Progenitor cell of endocrine pancreas (in vitro differentiated cells): Measurements from ENCODE around the gene FRMD4A. TPM values are rescaled to one million over a fixed set of nuclear protein-coding genes. Genes with fewer than 3 reads are reported as not detected.

Experiments used
- DNase-seq: peaks from one replicate; pipeline ENCODE4 v3.0.0; 2021; ENCODE audit warnings: low spot score; ENCODE audit not compliant: unreplicated experiment
- H3K27ac Mint-ChIP-seq: 2 replicates; pipeline ENCODE4 v1.8.0; 2021; ENCODE audit warnings: mild to moderate bottlenecking, moderate library complexity, mixed read lengths
- H3K27me3 Mint-ChIP-seq: 2 replicates; pipeline ENCODE4 v1.8.0; 2021; ENCODE audit warnings: mixed read lengths
- H3K36me3 Mint-ChIP-seq: 2 replicates; pipeline ENCODE4 v1.8.0; 2022; ENCODE audit warnings: mixed read lengths; ENCODE audit not compliant: insufficient read depth
- H3K4me1 Mint-ChIP-seq: 2 replicates; pipeline ENCODE4 v1.8.0; 2021; ENCODE audit warnings: low read depth, mixed read lengths
- H3K4me3 Mint-ChIP-seq: 2 replicates; pipeline ENCODE4 v1.8.0; 2021; ENCODE audit warnings: low read depth, mild to moderate bottlenecking, moderate library complexity, mixed read lengths
- H3K9me3 Mint-ChIP-seq: 2 replicates; pipeline ENCODE4 v1.8.0; 2021; ENCODE audit warnings: low read depth, mixed read lengths
- CTCF ChIP-seq: fragments of 200-600 bp; sonication (generic); IDR thresholded peaks from one replicate; pipeline ENCODE4 v1.5.0; 2021; ENCODE audit warnings: antibody characterized with exemption, mild to moderate bottlenecking; ENCODE audit not compliant: unreplicated experiment
- total RNA-seq: library from RNA; stranded (reverse); gene quantifications from 2 replicates; pipeline ENCODE4 v1.2.1, GENCODE V29; 2021

FRMD4A gene
- total RNA-seq, 1 donor from 2014 or later: 42.2 TPM

- H3K9me3 Mint-ChIP-seq: peaks cover 12% of the 10 kb centered on the region
- H3K4me1 Mint-ChIP-seq: no peaks in the 10 kb centered on the region
- DNase-seq: no peak
- peaks cover 4% of the 10 kb centered on the region for H3K27me3 Mint-ChIP-seq
- H3K36me3 Mint-ChIP-seq: no peaks in the 10 kb centered on the region
- TF ChIP-seq CTCF: no peak
- no peak overlapping the region for H3K27ac Mint-ChIP-seq
- H3K4me3 Mint-ChIP-seq: no peak overlapping the region
Measured at GRCh38 chr10:14254368-14254767, 76.4 kb downstream of the FRMD4A start.

- Mint-ChIP-seq H3K27me3 (peaks cover 4% of the 10 kb centered on the region), H3K27ac (peak overlapping the region; percentile 6), H3K36me3 (no peaks in the 10 kb centered on the region), H3K4me3 (no peak overlapping the region), H3K4me1 (no peaks in the 10 kb centered on the region), H3K9me3 (peaks cover 12% of the 10 kb centered on the region)
- no peak for TF ChIP-seq CTCF
- DNase-seq: no peak
Measured at GRCh38 chr10:14253711-14254110, 77.0 kb downstream of the FRMD4A start.

GRCh38 chr10:14253079-14253478, 77.6 kb downstream of the FRMD4A start:
- DNase-seq: no peak
- peaks cover 12% of the 10 kb centered on the region for H3K9me3 Mint-ChIP-seq
- no peaks in the 10 kb centered on the region for H3K36me3 Mint-ChIP-seq
- H3K4me3 Mint-ChIP-seq: no peak overlapping the region
- no peak overlapping the region for H3K27ac Mint-ChIP-seq
- no peak for TF ChIP-seq CTCF
- no peaks in the 10 kb centered on the region for H3K4me1 Mint-ChIP-seq
- H3K27me3 Mint-ChIP-seq: peaks cover 4% of the 10 kb centered on the region

- H3K36me3 Mint-ChIP-seq: no peaks in the 10 kb centered on the region
- no peak for TF ChIP-seq CTCF
- H3K4me1 Mint-ChIP-seq: no peaks in the 10 kb centered on the region
- peaks cover 7% of the 10 kb centered on the region for H3K9me3 Mint-ChIP-seq
- H3K4me3 Mint-ChIP-seq: no peak overlapping the region
- peaks cover 10% of the 10 kb centered on the region for H3K27me3 Mint-ChIP-seq
- no peak overlapping the region for H3K27ac Mint-ChIP-seq
- DNase-seq: no peak
Measured at GRCh38 chr10:14250496-14251076, 80.1 kb downstream of the FRMD4A start.

- Mint-ChIP-seq H3K9me3 (peaks cover 12% of the 10 kb centered on the region), H3K27ac (no peak overlapping the region), H3K4me3 (no peak overlapping the region), H3K4me1 (no peaks in the 10 kb centered on the region), H3K27me3 (peaks cover 6% of the 10 kb centered on the region), H3K36me3 (no peaks in the 10 kb centered on the region)
- no peak for DNase-seq
- TF ChIP-seq CTCF: no peak
Measured at GRCh38 chr10:14247377-14248116, 83.2 kb downstream of the FRMD4A start.
